ENCODE measurements around the gene EPHA6. TPM values are rescaled to one million over a fixed set of nuclear protein-coding genes. Genes with fewer than 3 reads are reported as not detected.

EPHA6 gene
- total and polyA plus RNA-seq, 9 of the 15 experiments (the other 6 are each of a cell fraction or from before 2014, with no cell fraction given) = not detected

GRCh38 chr3:97388774-97389173 lies 574.4 kb downstream of the EPHA6 start:
- WGBS (ENCODE audit: insufficient coverage, low coverage, missing lambda C conversion rate) = 0% methylated on average over 1 of the region's 1 CpG
- DNase-seq (ENCODE audit: extremely low read depth in 1 of 4, low spot score in 3 of 4) (no peak), FAIRE-seq (no peak), ATAC-seq (no peak)
- TF ChIP-seq BCOR (IDR thresholded peaks at IDR 0.05) (no peak), DPF2 (IDR thresholded peaks at IDR 0.05) (no peak), CCNT2 (IDR thresholded peaks at IDR 0.05; ENCODE audit: borderline replicate concordance, extremely low read depth, insufficient read length, low read depth, low read length) (no peak)
- Histone ChIP-seq H2AFZ (ENCODE audit: low read depth, low read length) (no peak overlapping the region), H3K4me1 (replicated peaks in 1 of 2; ENCODE audit: control insufficient read depth in 2 of 2, insufficient read depth in 2 of 2, low read length in 2 of 2) (no peaks in the 10 kb centered on the region), H3K9me3 (replicated peaks; ENCODE audit: control insufficient read depth, insufficient read depth, low read depth, low read length) (no peaks in the 10 kb centered on the region), H3K27ac (ENCODE audit: extremely low read depth, low read depth, low read length) (no peak overlapping the region), H3K36me3 (ENCODE audit: control insufficient read depth, insufficient read depth, low read length) (no peaks in the 10 kb centered on the region), H4K20me1 (replicated peaks; ENCODE audit: control insufficient read depth, insufficient read depth, low read length) (no peaks in the 10 kb centered on the region), H3K9ac (ENCODE audit: insufficient read depth in 1 of 2, low read depth in 2 of 2, low read length in 2 of 2) (no peak overlapping the region), H3K4me2 (ENCODE audit: insufficient read depth, low read length) (no peak overlapping the region), H3K4me3 (no peak overlapping the region), H3K27me3 (ENCODE audit: control insufficient read depth in 2 of 2, insufficient read depth in 2 of 2, low read length in 2 of 2) (no peaks in the 10 kb centered on the region), H3K79me2 (ENCODE audit: control insufficient read depth, insufficient read depth, low read length) (no peaks in the 10 kb centered on the region), H3K9me1 (ENCODE audit: control insufficient read depth, insufficient read depth, low read length) (no peaks in the 10 kb centered on the region)
- in situ Hi-C loops (cut with MboI) (no loop called here), intact Hi-C loops (cut with micrococcal nuclease) (no loop called here)
- CTCF ChIA-PET (ENCODE audit: low intra/inter-chr PET ratio) = no interaction called here
- POLR2A ChIA-PET = no interaction called here
- BruUV-seq (replicated peaks) = no TSS peak

DNA sequence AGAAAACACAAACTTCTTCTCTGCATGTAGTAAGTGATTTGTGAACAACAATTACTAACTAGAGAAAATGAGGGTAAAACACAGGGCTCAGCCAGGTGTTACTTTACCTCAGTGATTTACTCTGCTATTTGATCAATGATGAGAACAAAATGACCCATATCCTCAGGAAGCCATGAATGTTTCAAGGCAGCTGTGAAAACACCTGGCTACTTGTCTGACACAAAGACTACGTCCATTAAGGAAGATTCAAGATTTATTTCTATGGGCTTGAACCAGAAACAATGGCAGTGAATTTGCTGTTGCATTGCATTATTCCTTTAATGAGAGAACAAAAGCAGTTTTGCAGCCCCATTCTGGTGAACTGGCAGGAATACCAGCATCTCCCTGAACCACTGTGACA lies 575.5 kb downstream of the EPHA6 start:
- BruUV-seq (replicated peaks) = no TSS peak
- H3K4me1 ChIP-seq (replicated peaks in 1 of 2; ENCODE audit: control insufficient read depth in 2 of 2, insufficient read depth in 2 of 2, low read length in 2 of 2) = no peaks in the 10 kb centered on the region
- no peak overlapping the region for H3K4me2 ChIP-seq (ENCODE audit: insufficient read depth, low read length)
- no peaks in the 10 kb centered on the region for H3K9me1 ChIP-seq (ENCODE audit: control insufficient read depth, insufficient read depth, low read length)
- H3K27me3 ChIP-seq (ENCODE audit: control insufficient read depth in 2 of 2, insufficient read depth in 2 of 2, low read length in 2 of 2) = no peaks in the 10 kb centered on the region
- no peaks in the 10 kb centered on the region for H4K20me1 ChIP-seq (replicated peaks; ENCODE audit: control insufficient read depth, insufficient read depth, low read length)
- H3K9me3 ChIP-seq (replicated peaks; ENCODE audit: control insufficient read depth, insufficient read depth, low read depth, low read length) = no peaks in the 10 kb centered on the region
- in situ Hi-C loops (cut with MboI) = no loop called here
- 0% methylated on average over 1 of the region's 1 CpG for WGBS (ENCODE audit: insufficient coverage, low coverage, missing lambda C conversion rate)
- ChIA-PET CTCF (ENCODE audit: low intra/inter-chr PET ratio) (no interaction called here), POLR2A (no interaction called here)
- intact Hi-C loops (cut with micrococcal nuclease) = no loop called here
- no peak overlapping the region for H3K4me3 ChIP-seq
- H2AFZ ChIP-seq (ENCODE audit: low read depth, low read length) = no peak overlapping the region
- TF ChIP-seq, protein P1, sequence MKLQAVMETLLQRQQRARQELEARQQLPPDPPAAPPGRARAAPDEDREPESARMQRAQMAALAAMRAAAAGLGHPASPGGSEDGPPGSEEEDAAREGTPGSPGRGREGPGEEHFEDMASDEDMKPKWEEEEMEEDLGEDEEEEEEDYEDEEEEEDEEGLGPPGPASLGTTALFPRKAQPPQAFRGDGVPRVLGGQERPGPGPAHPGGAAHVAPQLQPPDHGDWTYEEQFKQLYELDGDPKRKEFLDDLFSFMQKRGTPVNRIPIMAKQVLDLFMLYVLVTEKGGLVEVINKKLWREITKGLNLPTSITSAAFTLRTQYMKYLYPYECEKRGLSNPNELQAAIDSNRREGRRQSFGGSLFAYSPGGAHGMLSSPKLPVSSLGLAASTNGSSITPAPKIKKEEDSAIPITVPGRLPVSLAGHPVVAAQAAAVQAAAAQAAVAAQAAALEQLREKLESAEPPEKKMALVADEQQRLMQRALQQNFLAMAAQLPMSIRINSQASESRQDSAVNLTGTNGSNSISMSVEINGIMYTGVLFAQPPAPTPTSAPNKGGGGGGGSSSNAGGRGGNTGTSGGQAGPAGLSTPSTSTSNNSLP (IDR thresholded peaks at IDR 0.05; ENCODE audit: borderline replicate concordance, low read depth, low read length) = no peak
- DNase-seq (ENCODE audit: extremely low read depth in 1 of 4, low spot score in 3 of 4) = no peak
- no peak overlapping the region for H3K27ac ChIP-seq (ENCODE audit: extremely low read depth, low read depth, low read length)
- no peak overlapping the region for H3K9ac ChIP-seq (ENCODE audit: insufficient read depth in 1 of 2, low read depth in 2 of 2, low read length in 2 of 2)
- no peak for ATAC-seq
- no peak for FAIRE-seq
- no peaks in the 10 kb centered on the region for H3K79me2 ChIP-seq (ENCODE audit: control insufficient read depth, insufficient read depth, low read length)
- H3K36me3 ChIP-seq (ENCODE audit: control insufficient read depth, insufficient read depth, low read length) = no peaks in the 10 kb centered on the region

Measured in K562 (cell line).